Esophagus (tissue), 2 donors: ENCODE results near the gene PDE3A. TPM values are rescaled to one million over a fixed set of nuclear protein-coding genes. Genes with fewer than 3 reads are reported as not detected.
"Not testable (repeated sequence)": the region's sequence is repeated elsewhere in the genome, so short reads cannot be mapped to it uniquely, and the experiment has no call there.

Experiments
- H3K27ac ChIP-seq, 2 donors: one replicate each; pipeline ENCODE4 v1.5.1; 2013; ENCODE audit warnings: low read depth in 2 of 2, mild to moderate bottlenecking in 2 of 2, inconsistent platforms in 1 of 2, low read length in 1 of 2, moderate library complexity in 1 of 2
- H3K27me3 ChIP-seq, 2 donors: one replicate each; pipeline ENCODE4 v1.6.1; 2013; ENCODE audit warnings: low read length in 2 of 2, control low read depth in 1 of 2, mild to moderate bottlenecking in 1 of 2; ENCODE audit not compliant: insufficient read depth in 2 of 2, control insufficient read depth in 1 of 2
- H3K36me3 ChIP-seq, 2 donors: one replicate each; pipeline ENCODE4 v1.6.1; 2013; ENCODE audit warnings: low read length in 1 of 2; ENCODE audit not compliant: control insufficient read depth in 2 of 2, insufficient read depth in 2 of 2
- H3K4me1 ChIP-seq, 2 donors: one replicate each; pipeline ENCODE4 v1.6.1; 2013; ENCODE audit warnings: low read length in 1 of 2; ENCODE audit not compliant: control insufficient read depth in 2 of 2, insufficient read depth in 2 of 2
- H3K4me3 ChIP-seq, 2 donors: one replicate each; pipeline ENCODE4 v1.5.1; 2013; ENCODE audit warnings: low read length in 2 of 2, mild to moderate bottlenecking in 2 of 2, low read depth in 1 of 2, moderate library complexity in 1 of 2
- H3K9me3 ChIP-seq, 2 donors: one replicate each; pipeline ENCODE4 v1.6.1; 2013; ENCODE audit warnings: mild to moderate bottlenecking in 2 of 2, low read depth in 1 of 2, low read length in 1 of 2, moderate library complexity in 1 of 2; ENCODE audit not compliant: control insufficient read depth in 2 of 2, insufficient read depth in 1 of 2
- WGBS, 2 donors: extraction: QIAGEN DNeasy Blood & Tissue Kit; methylation state at CpG; one replicate each; pipeline ENCODE4 v1.1.7; 2013; 5-methylcytosine and 5-hydroxymethylcytosine counted together
- polyA plus RNA-seq, 2 donors: library from polyadenylated mRNA; stranded (reverse); fragments of 200-250 nt; gene quantifications; one replicate each; pipeline ENCODE4 v1.2.3, GENCODE V29; 2013
- donor health status: healthy with polysubstance abuse.
- donor health status: Bipolar disorder and iron deficiency.

The PDE3A gene
- polyA plus RNA-seq, 2 donors: 0.53 to 1.0 TPM

DNA sequence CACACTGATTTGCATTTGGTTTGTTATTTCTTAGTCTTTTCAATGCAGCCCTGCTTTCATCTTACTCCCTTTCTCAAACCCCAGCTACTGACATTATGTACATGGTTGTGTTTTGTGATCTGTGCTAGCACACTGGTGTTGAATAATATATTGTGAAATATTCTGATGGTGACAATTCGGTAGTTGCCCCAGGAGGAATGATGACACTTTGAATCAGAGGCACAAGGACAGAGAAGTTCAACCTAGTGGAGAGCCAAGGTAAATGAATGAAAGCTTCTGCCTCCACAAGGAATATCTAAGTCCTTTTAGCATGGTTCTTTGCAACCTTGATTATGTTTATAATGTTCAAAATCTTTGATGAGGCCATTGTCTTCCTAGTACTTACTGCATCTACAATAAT, 159.9 kb downstream of the PDE3A start:
- Histone ChIP-seq H3K9me3 (no peaks in the 10 kb centered on the region), H3K4me3 (no peak overlapping the region), H3K27me3 (no peaks in the 10 kb centered on the region), H3K27ac (no peak overlapping the region), H3K36me3 (no peaks in the 10 kb centered on the region), H3K4me1 (no peaks in the 10 kb centered on the region)
- 60 to 67% methylated on average over 1 of the region's 1 CpG for WGBS, 2 donors

- no peaks in the 10 kb centered on the region for H3K9me3 ChIP-seq
- 65 to 66% methylated on average over 4 of the region's 4 CpGs for WGBS, 2 donors
- H3K27ac ChIP-seq: no peak overlapping the region
- H3K4me3 ChIP-seq: no peak overlapping the region
- H3K4me1 ChIP-seq: no peaks in the 10 kb centered on the region
- H3K27me3 ChIP-seq: no peaks in the 10 kb centered on the region
- H3K36me3 ChIP-seq: no peaks in the 10 kb centered on the region
Measured at GRCh38 chr12:20546267-20546666, 177.9 kb downstream of the PDE3A start.

GRCh38 chr12:20547816-20548575, 179.7 kb downstream of the PDE3A start:
- Histone ChIP-seq H3K27me3 (no peaks in the 10 kb centered on the region), H3K4me1 (no peaks in the 10 kb centered on the region), H3K36me3 (no peaks in the 10 kb centered on the region), H3K4me3 (no peak overlapping the region), H3K9me3 (peaks cover 0 to 5% of the 10 kb centered on the region in 2 donors), H3K27ac (no peak overlapping the region)
- 43 to 48% methylated on average over 2 of the region's 2 CpGs for WGBS, 2 donors

DNA sequence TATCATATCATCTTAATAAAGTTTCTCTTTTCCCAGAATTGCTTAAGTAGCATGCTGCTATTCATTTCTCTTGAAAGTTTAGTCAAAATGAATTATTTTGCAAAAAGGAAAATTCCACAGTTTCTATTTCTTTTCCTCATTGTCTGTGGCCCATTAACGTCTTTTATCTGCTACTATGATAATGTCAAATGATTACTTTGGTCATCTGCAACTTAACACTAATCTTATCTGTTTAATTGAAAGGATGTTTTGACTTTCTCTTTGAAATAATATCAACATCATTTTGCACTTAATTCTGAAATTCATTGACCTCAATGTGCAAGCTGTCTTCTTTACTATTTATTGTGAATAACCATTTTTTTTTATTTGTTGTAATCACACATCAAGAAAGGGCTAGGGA, 180.3 kb downstream of the PDE3A start:
- Histone ChIP-seq H3K4me3 (no peak overlapping the region), H3K27me3 (no peaks in the 10 kb centered on the region), H3K4me1 (no peaks in the 10 kb centered on the region), H3K36me3 (no peaks in the 10 kb centered on the region), H3K27ac (no peak overlapping the region), H3K9me3 (peaks cover 0 to 5% of the 10 kb centered on the region in 2 donors)
- WGBS, 2 donors: 24 to 45% methylated on average over 1 of the region's 1 CpG

- Histone ChIP-seq H3K27me3 (no peaks in the 10 kb centered on the region), H3K9me3 (peaks cover 0 to 5% of the 10 kb centered on the region in 2 donors), H3K4me1 (no peaks in the 10 kb centered on the region), H3K27ac (no peak overlapping the region), H3K36me3 (no peaks in the 10 kb centered on the region), H3K4me3 (no peak overlapping the region)
- 31 to 52% methylated on average over 2 of the region's 2 CpGs for WGBS, 2 donors
Measured at GRCh38 chr12:20549108-20549719, 180.9 kb downstream of the PDE3A start.

- not testable (repeated sequence) for H3K27ac ChIP-seq, H3K27me3 ChIP-seq, H3K9me3 ChIP-seq, H3K4me1 ChIP-seq, H3K36me3 ChIP-seq, H3K4me3 ChIP-seq
- 97 to 98% methylated on average over 44 to 48 of the region's 48 CpGs for WGBS, 2 donors
Measured at GRCh38 chr12:20551742-20552442, 183.6 kb downstream of the PDE3A start.

GRCh38 chr12:20552586-20552985, 184.2 kb downstream of the PDE3A start:
- not testable (repeated sequence) for H3K27ac ChIP-seq, H3K36me3 ChIP-seq, H3K9me3 ChIP-seq, H3K4me1 ChIP-seq, H3K4me3 ChIP-seq, H3K27me3 ChIP-seq
- WGBS, 2 donors: 92 to 96% methylated on average over 19 to 22 of the region's 23 CpGs

DNA sequence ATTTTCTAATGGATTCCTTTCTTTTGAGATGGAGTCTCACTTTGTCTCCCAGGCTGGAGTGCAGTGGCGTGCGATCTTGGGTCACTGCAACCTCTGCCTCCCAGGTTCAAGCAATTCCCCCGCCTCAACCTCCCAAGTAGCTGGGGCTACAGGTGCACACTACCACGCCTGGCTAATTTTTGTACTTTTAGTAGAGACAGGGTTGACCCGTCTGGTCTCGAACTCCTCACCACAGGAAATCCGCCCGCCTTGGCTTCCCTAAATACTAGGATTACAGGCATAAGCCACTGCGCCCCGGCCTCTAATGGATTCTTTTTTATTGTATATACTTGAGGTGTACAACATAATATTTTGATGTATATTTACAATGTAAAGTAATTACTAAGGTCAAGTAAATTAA, 186.7 kb downstream of the PDE3A start:
- peaks cover 0 to 5% of the 10 kb centered on the region in 2 donors for H3K9me3 ChIP-seq
- no peaks in the 10 kb centered on the region for H3K27me3 ChIP-seq
- 96 to 97% methylated on average over 10 of the region's 10 CpGs for WGBS, 2 donors
- no peak overlapping the region for H3K4me3 ChIP-seq
- no peak overlapping the region for H3K27ac ChIP-seq
- H3K36me3 ChIP-seq: no peaks in the 10 kb centered on the region
- H3K4me1 ChIP-seq: no peaks in the 10 kb centered on the region

GRCh38 chr12:20555771-20556170, 187.4 kb downstream of the PDE3A start:
- 65 to 76% methylated on average over 3 of the region's 3 CpGs for WGBS, 2 donors
- H3K9me3 ChIP-seq: peaks cover 0 to 5% of the 10 kb centered on the region in 2 donors
- H3K4me3 ChIP-seq: no peak overlapping the region
- no peak overlapping the region for H3K27ac ChIP-seq
- H3K4me1 ChIP-seq: no peaks in the 10 kb centered on the region
- no peaks in the 10 kb centered on the region for H3K36me3 ChIP-seq
- H3K27me3 ChIP-seq: no peaks in the 10 kb centered on the region
